CMK (cell line): Measurements from ENCODE around the gene SLC12A6.

Experiments used
- DNase-seq: peaks from one replicate; pipeline ENCODE4 v3.0.0-alpha.2; 2010; ENCODE audit warnings: low read depth

The SLC12A6 gene

DNA sequence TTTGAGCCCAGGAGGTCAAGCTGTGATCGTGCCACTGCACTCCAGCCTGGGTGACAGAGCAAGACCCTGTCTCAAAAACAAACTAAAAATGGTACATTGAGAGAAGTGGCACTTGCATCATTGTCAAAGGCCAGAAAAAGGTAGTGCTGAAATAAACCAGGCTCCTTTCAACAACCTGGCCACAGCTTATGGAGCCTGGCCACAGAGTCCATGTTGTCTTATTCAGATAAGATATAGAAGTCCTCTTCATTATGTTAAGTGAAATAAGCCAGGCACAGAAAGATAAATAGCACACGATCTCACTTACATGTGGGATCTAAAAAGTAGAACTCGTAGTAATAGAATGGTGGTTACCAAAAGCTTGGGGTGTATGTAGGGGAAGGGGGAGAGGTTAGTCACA, 78.0 kb downstream of the SLC12A6 start:
- DNase-seq = no peak

DNA sequence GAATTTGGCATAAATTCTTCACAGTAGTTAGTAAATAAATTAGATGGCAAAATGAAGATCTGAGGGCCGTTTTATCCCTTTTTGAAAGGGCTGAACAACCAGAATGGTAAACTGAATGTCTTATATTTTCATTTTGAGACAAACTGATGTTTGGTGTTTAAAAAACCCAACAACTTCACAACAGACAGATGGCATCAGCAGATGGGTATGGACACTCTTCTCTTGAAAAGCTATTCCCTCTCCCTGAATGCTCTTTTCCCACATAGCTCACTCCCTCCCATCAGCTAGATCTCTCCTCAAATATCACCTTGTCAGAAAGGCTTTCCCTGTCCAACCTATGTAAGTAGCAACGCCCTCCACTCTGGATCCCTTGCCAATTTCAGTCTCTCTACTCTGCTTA, 79.4 kb downstream of the SLC12A6 start:
- DNase-seq = no peak

DNA sequence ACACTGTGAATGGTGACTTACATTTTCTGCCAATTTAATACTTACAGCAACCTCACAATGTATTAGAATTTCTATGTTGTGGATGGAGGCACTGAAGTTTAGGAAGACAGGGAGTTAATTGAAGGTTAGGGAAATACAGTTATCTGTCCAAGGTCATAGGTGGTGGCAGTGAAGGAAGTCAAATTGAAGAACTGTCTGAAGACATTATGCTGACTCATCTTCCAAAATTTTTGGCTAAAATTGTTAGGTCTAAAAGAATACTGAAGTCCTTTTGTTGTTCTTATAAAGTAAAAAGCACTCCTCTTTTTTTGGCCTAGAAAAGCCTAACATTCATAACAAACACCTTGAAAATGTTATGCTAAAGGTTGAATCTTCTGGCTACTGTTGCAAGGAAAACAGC, 85.0 kb downstream of the SLC12A6 start:
- no peak for DNase-seq

DNA sequence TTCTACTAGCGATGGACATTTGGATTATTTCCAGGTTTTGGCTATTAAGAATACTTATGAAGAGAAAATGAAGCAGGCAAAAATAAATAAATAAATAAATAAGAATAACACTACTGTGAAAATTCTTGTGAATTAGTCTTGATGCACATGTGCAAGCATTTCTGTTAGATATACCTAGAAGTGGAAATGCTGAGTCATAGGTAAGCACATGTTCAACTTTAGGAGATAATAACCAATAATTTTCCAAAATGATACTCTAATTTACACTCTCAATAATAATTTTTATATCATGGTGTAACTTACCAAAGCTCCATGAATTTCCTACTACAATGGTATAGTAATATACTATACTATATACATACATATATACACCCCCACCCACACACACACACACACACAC, 89.4 kb downstream of the SLC12A6 start:
- DNase-seq = no peak

DNA sequence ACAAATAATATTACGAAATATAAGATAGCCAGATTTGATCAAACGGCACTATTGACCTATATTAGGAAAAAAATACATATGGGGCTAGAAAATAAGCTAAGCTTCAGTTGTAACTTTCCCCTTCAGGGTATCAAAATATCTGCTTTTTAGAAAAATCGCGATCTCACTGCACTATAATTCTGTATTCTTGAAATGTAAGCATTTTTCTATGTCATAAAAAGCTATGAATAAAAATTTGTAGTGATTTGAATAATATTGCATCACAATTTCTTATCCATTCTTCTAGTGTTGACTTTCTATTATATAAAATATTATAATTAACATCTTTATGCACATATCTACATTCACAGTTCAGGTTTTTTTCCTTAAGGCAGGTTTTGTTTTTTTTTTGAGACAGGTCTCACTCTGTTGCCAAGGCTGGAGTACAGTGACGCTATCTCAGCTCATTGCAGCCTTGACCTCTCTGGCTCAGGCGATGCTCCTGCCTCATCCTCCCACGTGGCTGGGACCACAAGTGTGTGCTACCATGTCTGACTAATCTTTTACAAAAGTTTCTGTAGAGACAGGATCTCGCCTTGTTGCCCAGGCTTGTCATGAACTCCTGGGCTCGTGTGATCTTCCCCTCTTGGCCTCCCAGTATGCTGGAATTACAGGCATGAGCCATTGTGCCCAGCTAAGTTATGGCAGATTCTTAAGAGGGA, 91.2 kb downstream of the SLC12A6 start:
- no peak for DNase-seq

DNA sequence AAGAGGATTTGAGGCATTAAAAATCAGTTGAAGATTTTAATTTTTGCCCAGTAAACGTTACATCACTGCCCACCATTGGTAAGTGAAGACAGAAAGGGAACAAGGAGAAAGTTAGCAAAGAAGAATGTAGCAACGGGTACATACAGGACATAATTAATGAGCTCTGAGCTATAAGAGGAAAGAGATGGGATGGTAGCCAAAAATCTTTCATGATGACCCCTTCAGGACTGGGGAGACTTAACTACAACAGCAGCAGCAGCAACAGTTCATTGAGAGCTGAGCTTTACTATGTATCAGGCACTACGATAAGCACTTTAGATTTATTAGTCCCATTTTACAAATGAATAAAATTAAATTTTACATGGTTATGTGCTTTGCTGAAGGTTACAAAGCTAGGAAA, 94.4 kb downstream of the SLC12A6 start:
- DNase-seq = no peak

DNA sequence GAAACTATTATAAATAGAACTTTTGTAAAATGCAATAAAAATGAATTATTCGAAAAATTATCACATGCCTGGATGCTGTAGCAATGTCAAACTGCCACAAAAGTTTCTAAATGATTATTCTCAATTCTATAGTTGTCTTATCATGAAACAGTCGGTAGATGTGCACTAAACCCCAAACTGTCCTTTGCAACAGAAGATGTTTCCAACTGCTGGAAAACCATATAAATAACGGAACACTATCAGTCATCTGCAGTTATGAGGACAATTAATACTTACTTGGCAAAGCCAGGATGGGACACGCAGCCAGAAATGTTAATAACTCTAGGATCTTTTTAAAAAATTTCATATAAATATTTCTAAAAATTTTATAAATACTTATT, 95.3 kb downstream of the SLC12A6 start:
- DNase-seq = no peak

DNA sequence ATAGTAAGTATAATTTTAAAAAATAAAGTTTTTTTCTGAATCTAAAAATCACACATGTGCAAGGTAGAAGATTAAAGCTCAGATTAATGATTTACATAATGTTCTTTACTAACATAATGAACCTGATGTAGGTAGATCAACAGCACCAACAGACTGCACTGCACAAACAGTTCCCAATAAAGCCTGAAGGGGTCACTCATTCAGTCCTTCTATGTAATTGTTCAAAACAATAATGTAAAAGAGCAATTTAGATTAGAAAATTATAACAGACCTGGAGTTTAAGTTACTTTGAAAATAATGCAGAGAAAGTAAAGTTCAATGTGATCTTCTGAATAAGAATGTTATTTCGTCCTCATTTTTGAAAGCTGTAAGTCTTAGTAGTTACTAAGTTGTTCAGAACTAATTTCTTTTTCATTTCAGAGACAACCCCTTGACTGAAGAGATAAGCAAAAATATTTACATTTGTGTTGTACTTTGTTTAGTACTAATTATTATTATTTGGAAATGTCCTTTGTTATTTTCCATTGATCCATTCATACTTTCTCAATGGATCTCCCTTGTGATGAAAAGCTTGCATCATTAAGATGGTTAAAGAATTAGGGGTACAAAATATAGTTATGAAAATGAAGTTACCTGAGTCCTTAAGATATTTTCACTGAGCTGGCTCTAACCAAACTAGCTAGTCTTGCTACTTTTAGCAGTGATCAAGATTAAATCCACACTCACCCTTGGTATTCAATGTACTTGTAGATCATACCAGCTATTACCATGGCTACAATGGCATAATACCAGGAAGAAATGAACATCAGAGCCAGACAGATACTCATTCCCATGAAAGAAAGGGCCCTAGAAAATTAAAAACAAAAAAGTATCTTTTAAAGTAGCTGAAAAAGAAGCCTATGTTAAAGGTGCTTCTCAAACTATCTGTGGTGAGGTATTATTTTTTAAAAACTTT, 95.9 kb downstream of the SLC12A6 start:
- peak; percentile 2 for DNase-seq

DNA sequence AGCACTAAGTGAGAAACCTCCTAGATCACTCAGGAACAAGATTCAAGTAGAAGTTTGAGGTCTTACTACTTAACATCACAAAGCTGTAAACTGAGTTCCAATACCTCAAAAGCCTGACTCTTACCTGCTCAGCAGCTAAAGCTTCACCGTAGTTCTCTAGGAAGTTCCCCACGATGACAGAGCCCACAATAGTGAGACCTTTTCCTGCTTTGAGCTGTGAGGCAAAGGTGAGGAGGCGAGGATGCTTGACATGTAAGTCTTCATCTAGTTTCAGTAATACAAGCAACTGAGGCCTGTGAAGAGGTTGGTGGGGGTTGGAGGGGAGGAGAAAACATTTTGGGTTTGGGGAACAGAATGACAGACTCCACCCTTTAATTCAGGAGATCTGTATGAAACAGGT, 97.0 kb downstream of the SLC12A6 start:
- DNase-seq = no peak

DNA sequence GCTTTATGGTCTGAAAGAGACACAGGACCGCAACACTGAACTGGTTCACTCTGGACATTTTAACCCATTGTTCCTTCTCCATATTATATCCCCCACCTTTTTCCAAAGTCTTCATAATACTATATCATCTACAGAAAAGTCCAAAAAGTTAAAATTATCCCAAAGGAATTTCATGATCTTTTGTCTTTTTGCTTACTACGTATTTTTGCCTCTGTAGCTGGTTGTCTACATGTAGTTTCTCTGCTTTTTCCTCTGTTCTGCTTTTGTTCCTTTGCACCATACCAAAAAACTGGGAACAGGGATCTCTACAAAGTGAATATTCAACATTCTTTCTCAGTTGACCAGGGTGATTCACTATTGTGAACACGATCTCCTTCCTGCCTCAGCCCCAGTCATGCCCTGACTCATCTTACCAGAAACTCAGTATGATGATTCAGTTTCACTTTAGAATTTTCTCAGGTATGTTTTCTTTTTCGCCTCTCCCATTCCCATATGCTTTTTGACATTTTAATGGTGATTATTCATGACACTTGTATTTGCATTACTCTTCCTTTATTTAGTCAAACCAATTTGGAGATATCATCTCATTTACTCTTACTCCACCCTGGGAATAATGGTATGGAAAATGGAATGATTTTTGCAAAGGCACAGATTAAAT, 98.3 kb downstream of the SLC12A6 start:
- no peak for DNase-seq

DNA sequence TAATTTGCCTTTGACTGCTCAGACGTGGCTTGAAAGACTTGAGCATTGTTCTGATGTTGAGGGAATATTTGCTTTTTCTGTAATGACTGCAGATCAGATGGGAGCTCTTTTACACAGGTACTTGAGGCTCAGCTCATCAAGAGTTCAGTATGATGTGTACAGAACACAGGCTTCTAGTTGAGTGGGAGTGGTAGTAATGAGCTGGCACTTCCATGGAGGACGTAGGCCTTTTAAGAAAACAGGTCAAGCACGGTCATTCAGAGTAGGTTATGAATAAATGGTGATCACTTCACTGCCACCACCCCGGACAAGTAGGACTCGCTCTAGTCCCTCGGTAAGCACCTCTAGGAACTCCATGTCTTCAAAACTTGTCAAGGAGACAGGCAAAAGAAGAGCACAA, 104.0 kb downstream of the SLC12A6 start:
- DNase-seq = no peak

DNA sequence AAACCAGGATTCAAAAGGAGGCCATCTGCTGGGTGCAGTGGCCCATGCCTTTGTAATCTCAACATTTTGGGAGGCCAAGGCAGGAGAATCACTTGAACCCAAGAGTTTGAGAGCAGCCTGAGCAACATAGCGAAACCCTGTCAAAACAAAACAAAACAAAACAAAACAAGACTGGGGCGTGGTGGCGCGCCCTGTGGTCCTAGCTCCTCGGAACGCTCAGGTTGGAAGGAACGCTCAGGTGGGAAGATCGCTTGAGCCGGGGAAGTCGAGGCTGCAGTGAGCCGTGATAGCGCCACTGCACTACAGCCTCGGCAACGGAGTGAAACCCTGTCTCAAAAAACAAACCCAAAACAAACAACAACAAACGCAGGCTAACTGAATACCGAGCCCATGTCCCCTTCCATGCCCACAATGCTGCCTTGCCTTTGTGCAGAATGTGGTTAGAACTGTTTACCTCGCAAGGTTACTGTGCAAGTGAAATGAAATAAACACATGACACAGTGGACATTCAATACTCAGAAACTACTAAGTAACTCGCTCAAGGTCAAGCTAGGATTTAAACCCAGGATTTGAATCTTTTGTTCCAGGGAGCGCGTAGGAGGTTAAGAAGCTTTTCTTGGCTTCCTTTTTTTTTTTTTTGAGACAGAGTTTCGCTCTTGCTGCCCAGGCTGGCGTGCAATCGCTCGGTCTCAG, 113.5 kb downstream of the SLC12A6 start:
- DNase-seq = no peak

DNA sequence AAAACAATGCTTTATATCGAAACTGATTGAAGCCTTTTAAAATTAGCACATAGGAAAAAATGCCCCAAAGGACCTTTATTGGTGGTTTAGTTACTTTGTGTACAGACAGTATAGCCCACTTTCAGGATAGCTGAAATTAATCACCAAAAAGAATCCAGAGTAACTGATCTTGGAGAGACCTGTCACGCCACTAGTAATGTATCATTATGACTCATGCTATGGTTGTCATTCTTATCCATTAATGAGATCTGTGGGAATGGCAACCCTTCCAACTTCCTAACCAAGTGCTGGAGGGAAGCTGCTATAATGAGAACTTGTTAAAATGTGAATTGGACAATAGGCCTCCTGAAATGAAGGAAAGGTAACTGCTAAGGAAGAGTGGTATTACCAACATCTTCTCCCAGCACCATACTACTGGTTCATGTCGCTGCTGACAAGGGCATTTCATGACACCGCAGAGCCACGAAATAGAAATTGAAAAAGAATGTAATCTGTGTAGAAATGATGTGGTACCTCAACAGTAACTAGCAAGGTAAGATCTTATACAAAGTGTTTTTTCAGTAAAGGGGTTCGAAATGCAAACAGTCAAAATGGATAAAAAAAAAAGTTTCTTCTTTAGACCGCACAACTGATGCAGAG, 119.9 kb downstream of the SLC12A6 start:
- DNase-seq = no peak

DNA sequence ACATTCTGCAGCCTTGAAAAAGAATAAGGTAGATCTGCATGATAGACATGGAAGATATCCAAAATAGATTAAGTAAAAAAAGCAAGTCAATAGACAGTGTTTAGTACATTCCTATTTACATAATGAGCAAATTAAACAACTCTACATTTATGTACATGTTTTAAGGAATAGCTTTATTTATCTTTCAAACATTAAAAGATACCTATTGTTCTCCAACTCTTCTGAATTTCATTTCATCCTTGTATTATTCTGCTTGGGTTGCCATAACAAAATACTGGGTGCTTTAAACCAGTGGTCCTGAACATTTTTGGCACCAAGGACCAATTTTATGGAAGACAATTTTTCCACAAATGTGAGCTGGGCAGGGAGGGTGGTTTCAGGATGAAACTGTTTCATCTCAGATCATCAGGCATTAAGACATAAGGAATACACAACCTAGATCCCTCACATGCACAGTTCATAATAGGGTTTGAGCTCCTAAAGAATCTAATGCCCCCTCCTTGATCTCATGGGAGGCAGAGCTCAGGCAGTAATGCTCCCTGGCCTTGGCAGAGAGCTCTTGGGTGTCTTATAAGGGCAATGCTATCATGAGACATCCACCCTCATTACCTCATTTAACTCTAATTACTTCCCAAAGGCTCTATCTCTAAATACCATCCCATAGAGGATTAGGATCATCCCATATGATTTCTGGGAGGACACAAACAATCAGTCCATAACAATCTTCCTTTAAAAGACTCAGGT, 120.9 kb downstream of the SLC12A6 start:
- DNase-seq = no peak

DNA sequence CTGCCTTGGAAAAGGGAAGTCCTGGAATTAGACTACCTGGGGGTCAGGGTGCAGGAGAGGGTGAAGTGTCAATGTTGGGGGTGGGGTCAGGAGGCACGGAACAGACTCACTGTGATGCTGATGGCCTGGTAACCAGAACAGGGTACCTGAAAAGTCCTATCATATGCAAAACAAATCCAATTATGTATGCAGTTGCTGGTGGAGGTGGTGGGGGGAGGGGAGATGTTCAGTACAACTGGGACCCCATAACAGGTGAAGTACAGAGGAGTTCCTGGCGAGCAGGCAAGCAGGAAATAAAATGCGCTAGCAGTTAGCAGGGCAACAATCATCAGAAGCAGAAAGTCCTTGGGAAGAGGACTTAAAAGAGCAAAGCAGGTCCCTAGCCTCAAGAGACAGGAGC, 123.4 kb downstream of the SLC12A6 start:
- DNase-seq = no peak

DNA sequence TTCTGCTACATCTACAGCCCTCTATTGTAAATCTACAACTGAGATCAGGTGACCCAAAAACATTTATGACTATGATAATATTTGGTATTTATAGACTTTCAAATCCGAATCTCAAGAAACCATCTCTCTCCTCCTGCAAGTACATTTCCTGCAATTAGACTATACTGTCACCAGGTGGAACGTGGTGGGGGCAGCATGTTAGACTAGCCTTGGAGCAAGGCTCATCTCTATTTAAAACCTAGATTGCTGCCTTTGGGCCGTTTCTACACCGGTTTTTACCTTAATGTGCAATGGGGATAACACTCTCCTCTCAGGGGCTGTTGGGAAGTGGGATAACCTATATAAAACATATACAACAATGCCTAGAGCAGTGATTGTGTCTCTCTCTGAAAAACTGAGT, 123.9 kb downstream of the SLC12A6 start:
- DNase-seq = no peak

DNA sequence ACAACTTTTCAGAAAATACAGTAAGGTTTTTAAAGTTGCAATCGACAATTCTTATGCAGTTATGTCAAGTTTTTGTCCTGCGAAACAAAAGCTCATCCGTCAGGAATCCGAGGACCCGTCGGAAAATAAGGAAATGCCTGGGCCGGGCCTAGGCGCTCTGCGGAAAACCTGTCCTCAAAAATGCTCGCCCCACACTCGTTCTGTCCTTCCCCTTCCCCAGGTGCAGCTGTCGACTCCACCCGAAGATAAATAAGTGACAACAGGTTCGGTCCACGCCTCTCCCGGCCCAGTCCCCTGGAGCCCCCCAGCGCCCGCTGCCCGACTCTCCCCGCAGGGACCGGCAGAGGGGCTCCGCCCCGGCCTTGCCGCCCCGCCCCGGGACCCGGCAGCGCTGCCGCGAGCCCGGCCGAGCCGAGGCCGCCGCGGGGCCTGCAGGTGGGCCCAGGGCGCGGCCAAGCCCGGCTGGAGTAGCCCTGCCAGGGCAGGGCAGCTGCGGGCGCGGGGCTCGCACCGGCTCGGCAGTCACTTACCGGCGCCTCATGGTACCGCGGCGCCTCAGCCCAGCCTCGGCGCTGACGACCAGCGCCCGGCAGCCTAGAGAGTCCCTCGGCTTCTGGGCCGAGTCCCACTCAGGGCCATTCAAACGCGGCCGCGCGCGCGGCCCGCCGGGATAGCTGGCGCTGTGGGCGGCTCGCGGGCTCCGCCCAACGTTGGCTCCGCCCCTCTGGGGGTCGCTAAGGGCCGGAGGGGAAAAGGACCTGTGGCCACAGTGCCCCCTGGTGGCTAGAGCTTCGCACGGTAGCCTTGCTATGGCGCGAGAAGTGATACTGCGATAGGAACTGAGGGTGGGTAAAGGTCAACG, 127.9 kb downstream of the SLC12A6 start, which contains the start of gene KATNBL1:
TSS of gene KATNBL1 (minus strand) at position 676 of the 862 bp plus-strand sequence. CDS start 46,420 bp downstream, outside the sequence.
- DNase-seq = peak; percentile 81

DNA sequence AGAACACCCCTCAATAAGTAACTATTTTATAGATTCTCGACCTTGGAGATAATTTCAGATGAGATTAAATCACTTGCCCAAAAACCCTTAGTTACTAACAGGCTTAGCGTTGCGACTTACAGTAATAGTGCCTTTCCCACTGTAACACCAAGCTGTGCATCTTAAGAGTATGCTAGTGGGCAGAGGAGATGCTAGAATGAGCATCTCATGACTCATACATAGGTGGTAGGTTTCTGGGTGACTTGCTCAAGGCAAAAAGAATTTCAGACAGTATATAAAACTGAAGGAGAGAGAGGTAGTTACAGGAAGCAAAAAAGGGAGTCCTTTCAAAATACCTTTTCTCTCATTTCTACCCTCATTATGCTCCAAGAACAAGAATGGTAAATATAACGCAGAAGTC, 131.6 kb downstream of the SLC12A6 start:
- no peak for DNase-seq

DNA sequence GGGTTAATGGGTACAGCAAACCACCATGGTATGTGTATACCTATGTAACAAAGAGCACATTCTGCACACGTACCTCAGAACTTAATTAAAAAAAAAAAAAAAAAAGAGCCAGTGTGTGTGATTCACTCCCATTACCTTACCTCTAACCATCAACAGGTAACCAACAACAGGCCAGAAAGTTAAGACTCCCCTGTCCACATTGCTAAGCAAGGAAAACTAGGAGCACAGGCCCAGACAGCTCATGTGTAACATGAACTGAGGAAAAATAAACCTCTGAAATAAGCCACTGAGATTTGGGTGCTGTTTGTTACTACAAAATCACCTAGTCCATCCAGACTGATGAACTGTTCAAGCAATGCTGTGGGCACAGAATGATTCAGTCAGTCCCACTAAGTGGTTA, 133.6 kb downstream of the SLC12A6 start:
- DNase-seq = no peak

DNA sequence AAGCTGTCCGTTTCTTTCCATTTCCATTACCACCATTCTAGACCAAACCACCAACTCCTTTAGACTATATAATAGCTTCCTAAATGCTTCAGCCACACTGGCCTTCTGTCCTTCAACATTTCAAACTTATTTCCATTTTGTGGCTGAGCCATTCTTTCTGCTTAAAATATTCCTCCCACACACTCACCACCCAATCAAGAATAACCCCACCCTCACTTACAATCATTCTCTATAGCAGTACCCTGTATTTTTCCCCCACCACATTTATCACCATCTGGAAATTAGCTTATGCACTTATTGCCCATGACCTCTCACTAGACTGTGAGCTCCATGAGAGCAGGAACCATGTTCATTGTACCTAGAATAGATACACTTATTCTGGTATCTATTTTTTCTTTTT, 134.3 kb downstream of the SLC12A6 start:
- DNase-seq = no peak
